Neuronal stem cell (in vitro differentiated cells): Measurements from ENCODE around the gene GRPR.

ENCODE experiments used
- DNase-seq: peaks from one replicate; pipeline ENCODE4 v3.0.0-alpha.2; 2013; ENCODE audit warnings: low spot score
- H2AFZ ChIP-seq: one replicate; pipeline ENCODE4 v1.6.1; 2013; ENCODE audit warnings: mild to moderate bottlenecking, low read length, inconsistent platforms
- H2AK5ac ChIP-seq: 2 replicates; pipeline ENCODE4 v1.6.1; 2013; ENCODE audit warnings: low read depth, mild to moderate bottlenecking, inconsistent platforms, low read length, moderate library complexity, mixed read lengths
- H2BK120ac ChIP-seq: 2 replicates; pipeline ENCODE4 v1.6.1; 2013; ENCODE audit warnings: low read depth, mild to moderate bottlenecking, inconsistent platforms, low read length, moderate library complexity, mixed read lengths
- H2BK12ac ChIP-seq: one replicate; pipeline ENCODE4 v1.6.1; 2013; ENCODE audit warnings: low read length, inconsistent platforms
- H2BK15ac ChIP-seq: 2 replicates; pipeline ENCODE4 v1.6.1; 2013; ENCODE audit warnings: mild to moderate bottlenecking, low read length, inconsistent platforms, mixed read lengths
- H2BK5ac ChIP-seq: one replicate; pipeline ENCODE4 v1.6.1; 2013; ENCODE audit warnings: inconsistent platforms, mild to moderate bottlenecking, low read length, moderate library complexity
- H3K14ac ChIP-seq: one replicate; pipeline ENCODE4 v1.6.1; 2013; ENCODE audit warnings: low read length, inconsistent platforms
- H3K18ac ChIP-seq: 2 replicates; pipeline ENCODE4 v1.6.1; 2013; ENCODE audit warnings: low read length, inconsistent platforms
- H3K23ac ChIP-seq: 2 replicates; pipeline ENCODE4 v1.6.1; 2013; ENCODE audit warnings: low read depth, mild to moderate bottlenecking, mixed read lengths, low read length, inconsistent platforms; ENCODE audit not compliant: poor library complexity
- H3K27ac ChIP-seq: replicated peaks from 3 replicates; pipeline ENCODE4 v1.5.1; 2013; ENCODE audit warnings: low read length, inconsistent platforms
- H3K27me3 ChIP-seq, 3 experiments: 2 replicates each; pipeline ENCODE4 v1.6.1; 2013; ENCODE audit warnings: low read length in 3 of 3, mild to moderate bottlenecking in 2 of 3, inconsistent platforms in 1 of 3, low read depth in 1 of 3, mixed read lengths in 1 of 3, moderate library complexity in 1 of 3; ENCODE audit not compliant: control insufficient read depth in 3 of 3, insufficient read depth in 3 of 3
- H3K36me3 ChIP-seq, 2 donors: replicated peaks in 1 of 2; 2 replicates each; pipeline ENCODE4 v1.6.1; 2013; ENCODE audit warnings: low read length in 2 of 2; ENCODE audit not compliant: control insufficient read depth in 2 of 2, insufficient read depth in 2 of 2
- H3K4ac ChIP-seq: 2 replicates; pipeline ENCODE4 v1.6.1; 2013; ENCODE audit warnings: inconsistent platforms, mild to moderate bottlenecking, low read length, moderate library complexity
- H3K4me1 ChIP-seq, 2 donors: 1 replicate in 1 of 2; 2 replicates in 1 of 2; pipeline ENCODE4 v1.6.1; 2013; ENCODE audit warnings: low read length in 2 of 2, low read depth in 1 of 2; ENCODE audit not compliant: control insufficient read depth in 2 of 2, insufficient read depth in 1 of 2
- H3K4me2 ChIP-seq: one replicate; pipeline ENCODE4 v1.6.1; 2013; ENCODE audit warnings: mild to moderate bottlenecking, low read length, inconsistent platforms; ENCODE audit not compliant: insufficient read depth, poor library complexity, severe bottlenecking
- H3K4me3 ChIP-seq, 2 donors: 2 replicates each; pipeline ENCODE4 v1.5.1; 2013; ENCODE audit warnings: low read length in 2 of 2, mild to moderate bottlenecking in 2 of 2, inconsistent platforms in 1 of 2, moderate library complexity in 1 of 2
- H3K79me1 ChIP-seq: one replicate; pipeline ENCODE4 v1.6.1; 2013; ENCODE audit warnings: low read depth, mild to moderate bottlenecking, inconsistent platforms, low read length, moderate library complexity
- H3K9ac ChIP-seq: one replicate; pipeline ENCODE4 v1.6.1; 2013; ENCODE audit warnings: mild to moderate bottlenecking, low read depth, low read length, inconsistent platforms; ENCODE audit not compliant: poor library complexity
- H3K9me3 ChIP-seq, 2 donors: replicated peaks in 1 of 2; 2 replicates each; pipeline versions ENCODE3 to v1.6.1; 2013; ENCODE audit warnings: low read length in 2 of 2, mild to moderate bottlenecking in 2 of 2, inconsistent platforms in 1 of 2, low read depth in 1 of 2, mixed read lengths in 1 of 2, moderate library complexity in 1 of 2; ENCODE audit not compliant: control insufficient read depth in 2 of 2, insufficient read depth in 1 of 2
- H4K8ac ChIP-seq: one replicate; pipeline ENCODE4 v1.6.1; 2013; ENCODE audit warnings: low read depth, mild to moderate bottlenecking, inconsistent platforms, low read length, moderate library complexity
- H4K91ac ChIP-seq: one replicate; pipeline ENCODE4 v1.6.1; 2013; ENCODE audit warnings: low read length, low read depth, mild to moderate bottlenecking, inconsistent platforms; ENCODE audit not compliant: poor library complexity
- WGBS, 2 donors: extraction: QIAGEN DNeasy Blood & Tissue Kit; methylation state at CpG; one replicate each; pipeline ENCODE4 v1.1.7; 2013; ENCODE audit warnings: missing lambda C conversion rate in 2 of 2, mixed read lengths in 1 of 2; ENCODE audit not compliant: insufficient read length in 2 of 2, insufficient replicate concordance in 1 of 2; ENCODE audit errors: extremely low coverage in 2 of 2; 5-methylcytosine and 5-hydroxymethylcytosine counted together

The GRPR gene

DNA sequence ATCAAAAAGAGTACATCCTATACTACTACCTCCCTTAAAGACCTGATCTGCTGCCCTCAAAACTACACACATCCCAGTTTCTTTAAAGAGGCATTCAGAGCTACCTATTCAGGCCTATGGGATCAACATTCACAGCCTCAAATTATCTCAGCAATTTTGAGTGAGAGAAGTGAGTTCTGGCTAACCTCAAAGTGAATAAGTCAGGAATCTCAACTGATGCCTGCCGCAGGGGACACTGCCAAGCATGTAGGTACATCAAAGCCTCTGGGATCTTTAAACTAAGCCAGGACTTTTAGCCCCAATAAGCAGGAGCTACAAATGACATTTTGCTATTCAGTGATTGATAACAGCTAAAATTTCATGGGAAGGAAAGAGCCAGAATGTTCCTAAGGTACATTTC is 11.6 kb downstream of the GRPR start:
- Histone ChIP-seq H3K14ac (no peak overlapping the region), H3K27ac (no peak overlapping the region)
- WGBS, 2 donors = no CpG with 5 or more reads among the region's 1 CpG

DNA sequence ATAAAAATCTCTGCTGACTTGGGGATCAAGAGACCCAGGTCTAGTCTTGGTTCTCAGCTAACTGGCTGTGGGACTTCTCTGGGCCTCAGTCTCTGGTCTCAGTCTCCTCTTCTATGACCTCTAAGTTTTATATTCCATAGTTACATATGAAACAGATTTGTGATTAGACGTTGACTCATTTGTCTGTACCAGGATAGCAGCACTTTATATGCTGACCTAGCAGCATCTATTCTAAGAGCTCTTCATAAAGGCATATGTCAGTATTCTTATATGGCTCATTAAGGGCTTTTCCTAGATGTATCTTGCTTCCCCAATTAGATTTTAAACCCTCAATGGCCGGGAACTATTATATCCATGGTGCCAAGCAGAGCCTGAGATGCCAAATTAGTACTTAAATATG is 12.7 kb downstream of the GRPR start:
- Histone ChIP-seq H3K9ac (no peak overlapping the region), H2BK15ac (no peak overlapping the region), H3K4me2 (no peak overlapping the region), H3K79me1 (no peaks in the 10 kb centered on the region), H3K9me3 (no peaks in the 10 kb centered on the region), H3K27ac (no peak overlapping the region), H3K36me3 (no peaks in the 10 kb centered on the region), H3K27me3 (no peaks in the 10 kb centered on the region), H2AFZ (no peak overlapping the region), H3K4me3 (no peak overlapping the region), H3K4me1 (no peaks in the 10 kb centered on the region), H3K18ac (no peak overlapping the region), H4K91ac (no peak overlapping the region), H3K4ac (no peak overlapping the region), H3K14ac (no peak overlapping the region), H2AK5ac (no peak overlapping the region), H2BK12ac (no peak overlapping the region), H3K23ac (no peak overlapping the region), H2BK5ac (no peak overlapping the region), H4K8ac (no peak overlapping the region), H2BK120ac (no peak overlapping the region)
- no peak for DNase-seq
- WGBS, 2 donors = no CpG with 5 or more reads among the region's 2 CpGs

More for the DNA sequence above, 11.6 kb downstream of the GRPR start:
- Histone ChIP-seq H2BK5ac (no peak overlapping the region), H2BK120ac (no peak overlapping the region), H3K9ac (no peak overlapping the region), H2BK12ac (no peak overlapping the region), H3K36me3 (no peaks in the 10 kb centered on the region), H3K4me2 (no peak overlapping the region), H3K4ac (no peak overlapping the region), H3K18ac (no peak overlapping the region), H3K23ac (no peak overlapping the region), H2BK15ac (no peak overlapping the region), H3K4me1 (no peaks in the 10 kb centered on the region), H3K9me3 (no peaks in the 10 kb centered on the region), H2AK5ac (no peak overlapping the region), H3K4me3 (no peak overlapping the region), H3K27me3 (no peaks in the 10 kb centered on the region), H4K8ac (no peak overlapping the region), H2AFZ (no peak overlapping the region), H3K79me1 (no peaks in the 10 kb centered on the region), H4K91ac (no peak overlapping the region)
- DNase-seq = no peak

DNA sequence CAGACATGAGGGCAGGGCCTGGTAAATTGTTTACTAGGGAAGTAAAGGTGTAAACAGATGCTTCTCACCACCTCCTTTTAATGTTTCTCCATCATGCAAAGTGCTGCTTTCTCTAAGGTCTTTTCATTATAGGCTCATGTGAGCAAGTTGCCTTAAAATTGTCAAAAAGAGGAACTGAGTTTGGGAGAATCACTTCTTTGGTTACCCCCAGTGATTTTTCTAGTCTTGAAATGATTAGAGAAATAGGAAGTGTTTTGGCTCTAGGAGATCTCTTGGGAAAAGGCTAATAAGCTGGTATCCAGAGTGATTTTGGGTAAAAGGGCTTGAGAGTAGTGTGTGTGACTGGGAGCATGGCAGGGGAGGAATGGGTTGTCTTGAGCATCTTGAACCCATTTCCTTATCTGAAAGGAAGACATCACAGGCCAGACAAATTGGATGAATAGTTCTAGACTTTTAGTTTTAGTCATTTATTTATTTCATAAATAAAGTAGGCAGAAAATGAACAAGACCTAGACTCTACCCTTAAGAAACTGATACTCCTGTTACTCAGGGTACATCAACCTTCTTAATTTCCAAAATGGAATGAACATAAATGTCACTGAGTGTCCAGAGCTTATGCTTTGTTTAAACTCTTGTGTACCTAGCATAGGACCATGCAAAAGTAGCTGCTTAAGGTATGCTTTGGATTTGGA is 14.2 kb downstream of the GRPR start:
- no peak overlapping the region for H2BK5ac ChIP-seq
- H2BK12ac ChIP-seq = no peak overlapping the region
- H4K8ac ChIP-seq = no peak overlapping the region
- H3K36me3 ChIP-seq = no peaks in the 10 kb centered on the region
- DNase-seq = no peak
- no peak overlapping the region for H2BK120ac ChIP-seq
- no peak overlapping the region for H2AK5ac ChIP-seq
- no peak overlapping the region for H3K14ac ChIP-seq
- no peak overlapping the region for H3K4me2 ChIP-seq
- H3K9ac ChIP-seq = no peak overlapping the region
- no peaks in the 10 kb centered on the region for H3K9me3 ChIP-seq
- no peak overlapping the region for H3K27ac ChIP-seq
- H4K91ac ChIP-seq = no peak overlapping the region
- H3K4me1 ChIP-seq = no peaks in the 10 kb centered on the region
- no peak overlapping the region for H2AFZ ChIP-seq
- H3K79me1 ChIP-seq = no peaks in the 10 kb centered on the region
- H3K4me3 ChIP-seq = no peak overlapping the region
- no peak overlapping the region for H3K18ac ChIP-seq
- no peak overlapping the region for H3K4ac ChIP-seq
- H3K23ac ChIP-seq = no peak overlapping the region
- no peak overlapping the region for H2BK15ac ChIP-seq
- no peaks in the 10 kb centered on the region for H3K27me3 ChIP-seq

DNA sequence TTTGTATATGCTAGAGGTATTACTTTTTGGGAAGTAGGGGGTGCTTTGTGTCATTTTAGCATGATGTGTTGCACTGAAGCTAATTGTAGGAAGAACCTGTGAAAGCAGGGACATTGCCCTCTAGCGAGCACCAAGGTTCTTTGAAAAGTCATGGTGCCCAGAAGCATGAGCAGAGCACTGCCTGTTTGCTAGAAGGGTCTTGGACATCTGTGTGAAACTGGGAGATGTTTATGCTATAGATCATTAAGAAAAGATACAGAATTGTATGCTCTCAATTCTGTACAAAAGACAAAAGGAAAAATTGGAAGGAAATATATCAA is 14.7 kb downstream of the GRPR start:
- Histone ChIP-seq H2AFZ (no peak overlapping the region), H2BK120ac (no peak overlapping the region), H3K18ac (no peak overlapping the region), H2BK5ac (no peak overlapping the region), H3K4ac (no peak overlapping the region), H3K79me1 (no peaks in the 10 kb centered on the region), H3K4me1 (no peaks in the 10 kb centered on the region), H4K8ac (no peak overlapping the region), H3K4me2 (no peak overlapping the region), H2AK5ac (no peak overlapping the region), H4K91ac (no peak overlapping the region), H3K9me3 (no peaks in the 10 kb centered on the region), H3K36me3 (no peaks in the 10 kb centered on the region), H3K27ac (no peak overlapping the region), H3K9ac (no peak overlapping the region), H2BK15ac (no peak overlapping the region), H3K23ac (no peak overlapping the region), H3K4me3 (no peak overlapping the region), H2BK12ac (no peak overlapping the region), H3K14ac (no peak overlapping the region), H3K27me3 (no peaks in the 10 kb centered on the region)
- WGBS, 2 donors = no CpG with 5 or more reads among the region's 1 CpG
- no peak for DNase-seq
